UCSD-AML1 (cell line): ENCODE measurements around the gene NHLRC3.
A peak's percentile ranks its signal among the peaks of the same experiment; 100 is the strongest.
"Not testable (repeated sequence)": the region's sequence is repeated elsewhere in the genome, so short reads cannot be mapped to it uniquely, and the experiment has no call there.

Experiments used
- DNase-seq: peaks from one replicate; lab custom pipeline; 2025; ENCODE audit not compliant: unreplicated experiment; lab: John Stamatoyannopoulos, UW

Gene NHLRC3

DNA sequence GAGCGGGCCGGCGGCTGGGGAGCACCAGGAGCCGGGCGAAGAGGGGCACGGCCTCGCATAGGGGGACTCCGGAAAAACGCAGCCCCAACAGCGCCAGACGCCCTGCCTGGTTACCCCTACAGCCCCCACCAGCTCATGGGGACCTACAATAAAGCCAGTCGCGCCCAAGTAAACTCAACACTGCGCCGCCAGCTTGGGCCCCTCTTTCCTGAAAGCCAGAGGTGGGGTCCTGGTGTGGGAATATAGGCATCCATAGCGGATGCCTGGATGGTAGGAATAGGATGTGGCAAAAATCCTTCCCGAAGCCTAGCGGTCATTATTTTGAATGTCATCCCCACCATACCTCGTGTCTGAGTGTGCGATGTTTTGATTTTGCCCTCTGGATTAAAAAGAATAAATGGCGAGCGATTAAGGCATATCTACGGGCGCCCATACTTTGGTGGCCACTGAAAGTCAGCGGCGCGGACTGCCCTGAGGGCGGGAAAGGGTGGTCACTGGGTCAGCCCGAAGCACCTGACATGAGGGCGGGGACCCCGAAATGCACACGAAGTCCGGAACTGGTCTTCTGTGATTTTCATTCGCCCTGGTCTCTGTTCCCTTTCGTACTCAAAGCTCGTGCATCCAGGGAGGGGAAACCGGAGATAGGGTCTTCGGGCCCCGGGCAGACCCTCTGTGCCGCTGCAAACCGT is at the start of gene NHLRC3, which contains the start of gene PROSER1:
NHLRC3 (plus strand) TSS at position 577 of the 689 bp plus-strand sequence. CDS start 184 bp downstream, outside the sequence.
PROSER1 (minus strand) TSS at position 210 of the 689 bp plus-strand sequence. CDS start 847 bp downstream, outside the sequence.
- peak; percentile 90 for DNase-seq

GRCh38 chr13:38990693-38991092 is 47.6 kb upstream of the NHLRC3 start, which contains the start of gene STOML3:
Gene STOML3 (minus strand): TSS chr13:38990831. CDS start chr13:38990721, 110 bp downstream.
- no peak for DNase-seq

- DNase-seq, result no peak
These were observed 44.9 kb upstream of the NHLRC3 start for GRCh38 chr13:38993381-38993780.

GRCh38 chr13:38998739-38999138 is 39.5 kb upstream of the NHLRC3 start:
- DNase-seq, result no peak

DNA sequence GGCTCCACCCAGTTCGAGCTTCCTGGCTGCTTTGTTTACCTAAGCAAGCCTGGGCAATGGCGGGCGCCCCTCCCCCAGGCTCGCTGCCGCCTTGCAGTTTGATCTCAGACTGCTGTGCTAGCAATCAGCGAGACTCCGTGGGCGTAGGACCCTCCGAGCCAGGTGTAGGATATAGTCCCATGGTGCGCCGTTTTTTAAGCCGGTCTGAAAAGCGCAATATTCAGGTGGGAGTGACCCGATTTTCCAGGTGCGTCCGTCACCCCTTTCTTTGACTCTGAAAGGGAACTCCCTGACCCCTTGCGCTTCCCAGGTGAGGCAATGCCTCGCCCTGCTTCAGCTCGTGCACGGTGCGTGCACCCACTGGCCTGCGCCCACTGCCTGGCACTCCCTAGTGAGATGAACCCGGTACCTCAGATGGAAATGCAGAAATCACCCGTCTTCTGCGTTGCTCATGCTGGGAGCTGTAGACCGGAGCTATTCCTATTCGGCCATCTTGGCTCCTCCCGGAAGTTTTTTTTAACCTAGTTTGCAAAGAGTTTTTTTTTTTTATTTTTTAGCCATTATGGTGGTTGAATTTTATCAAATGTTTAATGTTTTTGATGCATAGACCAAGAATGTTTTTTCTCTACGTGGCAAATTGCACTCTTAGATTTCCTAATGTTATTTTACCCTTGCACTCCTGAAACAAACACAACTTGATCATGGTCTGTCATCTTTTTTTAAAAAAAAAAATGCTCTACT is 31.7 kb upstream of the NHLRC3 start:
- not testable (repeated sequence) for DNase-seq

GRCh38 chr13:39012608-39013007 is 25.6 kb upstream of the NHLRC3 start:
- no peak for DNase-seq

DNA sequence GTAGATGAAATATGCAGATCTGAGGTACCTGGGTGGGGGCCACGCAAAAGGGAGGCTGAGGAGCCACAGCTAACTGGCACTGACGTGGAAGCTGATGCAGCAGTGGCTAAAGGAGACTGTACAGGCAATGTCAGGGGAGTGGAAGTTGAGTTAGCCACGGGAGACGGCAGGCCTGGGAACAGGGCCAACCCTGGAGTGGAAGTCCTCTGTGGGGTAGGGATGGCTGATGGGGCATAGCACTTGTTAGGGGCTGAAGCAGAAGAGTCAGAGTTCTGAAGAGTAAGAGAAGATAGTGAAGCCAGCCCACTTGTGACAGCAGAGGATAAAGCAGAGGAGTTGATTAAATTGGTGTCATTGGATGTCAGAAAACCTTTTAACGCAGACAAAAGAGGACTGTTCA is 24.8 kb upstream of the NHLRC3 start:
- DNase-seq, result no peak

GRCh38 chr13:39016087-39016486 is 22.2 kb upstream of the NHLRC3 start:
- no peak for DNase-seq

GRCh38 chr13:39016787-39017186 is 21.5 kb upstream of the NHLRC3 start:
- no peak for DNase-seq

DNA sequence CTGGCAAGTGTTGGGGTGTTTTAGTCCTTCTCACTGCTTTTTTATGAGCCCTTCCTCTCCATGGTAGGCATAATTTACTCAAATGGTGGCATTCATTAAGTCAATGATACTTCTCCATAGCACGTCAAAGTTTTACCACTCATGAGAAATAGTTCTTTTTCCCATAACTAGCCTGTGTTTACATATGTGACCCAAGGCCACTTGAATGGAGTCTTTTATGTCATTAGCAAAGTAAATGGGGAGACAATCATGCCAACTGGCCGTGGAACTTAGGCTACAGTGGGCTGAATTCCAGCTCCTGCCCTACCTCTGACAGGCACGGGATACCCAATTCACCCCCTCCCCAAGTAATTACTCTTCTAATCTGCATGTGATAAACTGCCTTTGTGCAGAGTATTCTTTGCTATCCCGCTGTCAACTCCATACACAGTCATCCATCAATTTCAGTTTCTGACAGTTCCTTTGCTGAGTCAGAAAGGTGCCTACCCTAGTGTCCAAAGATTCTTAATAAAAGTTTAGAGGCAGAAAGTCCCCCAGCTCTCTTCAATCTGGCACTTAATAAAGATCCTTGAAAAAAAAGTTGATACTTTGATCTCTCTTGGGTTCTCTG is 17.3 kb upstream of the NHLRC3 start:
- DNase-seq, result no peak

DNA sequence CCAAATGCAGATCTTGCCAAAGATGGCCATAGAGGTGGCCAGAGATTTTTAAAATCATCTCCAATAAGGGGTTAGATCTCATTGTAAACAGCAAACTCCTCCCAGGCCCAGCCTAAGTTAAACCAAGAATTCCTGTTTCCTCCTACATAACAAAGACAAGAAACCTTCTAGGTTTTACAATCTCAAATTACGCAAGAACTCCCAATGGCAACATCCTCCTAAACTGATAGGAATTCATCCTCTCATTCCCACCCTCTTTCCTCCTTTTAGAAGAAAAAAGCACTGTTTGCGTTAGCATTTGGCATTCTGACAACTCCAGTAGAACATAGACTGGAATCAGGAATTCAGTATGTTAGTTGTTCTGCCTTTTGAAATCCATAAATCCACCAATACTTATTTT is 14.9 kb upstream of the NHLRC3 start:
- DNase-seq, result no peak

DNA sequence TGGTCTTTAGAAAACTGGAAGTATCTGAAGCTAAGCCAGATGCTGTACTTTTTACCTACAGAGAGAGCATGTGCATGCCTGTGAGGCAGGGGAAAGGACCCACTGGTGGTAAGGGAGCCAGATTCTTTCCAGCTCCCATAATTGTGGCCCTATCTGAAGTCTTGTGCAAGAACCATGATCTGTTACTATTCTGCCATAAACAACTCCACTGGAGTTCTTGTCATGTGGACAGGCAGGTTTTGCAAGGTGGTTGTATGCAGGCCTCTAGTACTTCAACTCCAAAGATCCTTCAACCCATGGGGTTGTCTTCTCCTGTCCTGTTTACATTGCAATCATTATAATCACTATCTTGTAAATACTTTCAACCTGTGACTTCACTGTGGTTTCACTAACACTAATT is 14.5 kb upstream of the NHLRC3 start:
- DNase-seq, result no peak

- DNase-seq, result no peak
These were observed 12.8 kb upstream of the NHLRC3 start for GRCh38 chr13:39025433-39025839.

GRCh38 chr13:39032150-39032549 is 6.1 kb upstream of the NHLRC3 start:
- no peak for DNase-seq

GRCh38 chr13:39034085-39034484 is 4.2 kb upstream of the NHLRC3 start:
- no peak for DNase-seq

DNA sequence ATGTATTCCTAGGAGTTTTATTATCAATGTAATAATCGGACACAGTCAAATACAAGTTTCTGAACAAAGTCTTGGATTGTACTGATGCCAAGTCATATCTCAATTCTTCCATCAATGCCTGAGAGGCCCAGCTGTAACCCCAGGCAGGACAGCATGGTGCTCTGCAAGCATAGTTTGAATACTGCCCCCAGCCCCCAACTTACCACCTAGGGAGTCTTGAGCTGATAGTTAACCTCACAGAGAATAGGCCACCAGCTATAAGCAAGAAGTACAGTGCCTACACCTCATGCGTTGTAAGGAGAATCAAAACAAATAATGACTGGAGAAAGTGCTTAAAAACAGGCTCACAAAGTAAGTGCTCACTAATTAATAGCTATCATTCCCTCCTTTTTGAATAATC is 3.1 kb upstream of the NHLRC3 start:
- no peak for DNase-seq

DNA sequence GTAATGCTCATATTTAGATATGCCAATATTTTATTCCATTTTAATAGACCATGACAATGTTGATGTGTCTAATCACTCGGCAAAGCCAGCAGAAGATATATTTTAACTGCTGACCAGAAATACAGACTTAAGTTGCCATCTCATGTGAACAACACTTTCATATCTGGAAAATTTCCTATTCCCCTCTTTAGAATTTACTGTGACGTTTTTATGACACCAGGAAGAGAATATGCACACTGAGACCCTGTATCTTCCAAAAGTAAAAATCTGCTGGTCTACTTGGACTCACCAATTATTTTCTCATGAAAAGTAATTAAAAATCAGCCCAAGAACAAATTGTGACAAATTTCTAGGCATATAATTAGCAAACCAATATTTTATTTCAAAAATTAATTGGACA is 2.5 kb upstream of the NHLRC3 start:
- no peak for DNase-seq

GRCh38 chr13:39036212-39036611 is 2.0 kb upstream of the NHLRC3 start:
- DNase-seq, result no peak

DNA sequence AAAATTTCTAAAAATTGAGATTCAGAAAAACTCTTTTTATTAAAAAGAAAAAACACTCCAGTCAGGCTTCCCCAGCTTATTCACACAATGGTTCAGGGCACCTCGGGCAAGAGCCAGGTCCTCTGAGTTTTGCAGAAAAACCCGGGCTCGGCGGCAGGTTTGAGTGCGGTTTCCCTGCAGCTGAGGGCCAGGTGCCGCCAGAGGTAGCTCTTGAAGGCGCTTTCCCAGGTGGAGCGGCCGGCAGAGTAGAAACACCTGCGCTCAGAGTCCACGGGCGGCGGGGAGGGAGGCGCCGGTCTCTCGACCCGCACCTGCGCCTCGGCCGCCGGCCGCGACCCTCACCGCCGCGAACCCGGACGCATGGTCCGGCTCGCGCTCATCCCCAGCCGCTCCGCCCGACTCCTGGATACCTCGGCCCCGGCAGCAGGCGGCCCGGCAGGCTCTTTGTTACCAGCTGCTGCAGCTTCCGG is 811 bp upstream of the NHLRC3 start:
- DNase-seq, result no peak

DNA sequence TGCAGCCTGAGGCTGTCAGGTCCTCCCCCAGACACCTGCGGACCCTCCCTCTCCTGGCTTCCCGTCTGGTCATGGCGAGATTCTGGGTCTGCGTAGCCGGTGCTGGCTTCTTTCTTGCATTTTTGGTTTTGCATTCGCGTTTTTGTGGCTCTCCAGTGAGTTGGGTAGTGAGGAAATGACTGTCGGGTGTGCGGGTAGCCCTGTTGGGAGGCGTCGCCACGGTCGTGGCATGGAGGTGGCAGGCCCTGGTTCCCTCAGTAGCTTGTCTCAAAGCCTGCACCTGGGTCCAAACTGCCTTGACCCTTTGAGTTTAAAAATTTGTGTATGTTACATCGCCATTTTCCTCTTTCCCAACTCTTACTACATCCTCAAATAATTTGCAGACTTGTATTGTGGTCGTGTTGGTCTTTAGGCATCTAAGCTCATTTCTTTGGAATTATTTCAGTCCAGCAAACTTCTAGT is 344 bp downstream of the NHLRC3 start:
- no peak for DNase-seq

- DNase-seq, result no peak
These were observed 785 bp downstream of the NHLRC3 start for GRCh38 chr13:39039041-39039440.

DNA sequence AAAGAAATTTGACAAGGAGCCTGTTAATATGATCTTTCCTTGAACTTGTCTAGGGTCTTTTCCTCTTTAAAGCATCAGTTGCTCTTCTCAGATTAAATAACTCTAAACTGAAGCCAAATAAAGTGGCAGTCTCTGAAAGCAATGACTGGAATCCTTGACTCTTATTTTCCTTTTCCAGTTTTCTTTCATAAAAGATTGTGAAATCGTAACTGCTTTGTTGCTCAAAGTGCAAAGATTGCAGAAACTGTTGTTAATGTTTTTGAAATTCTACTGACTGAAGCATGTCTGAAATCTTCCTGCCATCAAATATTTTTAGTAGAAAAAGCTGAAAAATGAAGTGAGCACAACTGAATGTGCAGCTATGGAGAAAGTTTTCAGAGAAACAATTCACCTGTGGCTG is 1.9 kb downstream of the NHLRC3 start:
- DNase-seq, result no peak
